Astrocyte (in vitro differentiated cells and primary cell): ENCODE data around the gene ATP6V0B. TPM values are rescaled to one million over a fixed set of nuclear protein-coding genes. Genes with fewer than 3 reads are reported as not detected.

Source experiments
- DNase-seq: peaks from one replicate; pipeline ENCODE4 v3.0.0-alpha.2; 2010; ENCODE audit warnings: low read depth
- FAIRE-seq: peaks from 2 replicates; lab custom pipeline; 2011; peaks lifted over from hg19 to GRCh38; lab: Jason Lieb, UNC
- H2AFZ ChIP-seq: 2 replicates; pipeline ENCODE4 v1.6.0; 2012; ENCODE audit warnings: low read depth, low read length, inconsistent platforms
- H3K27ac ChIP-seq: 2 replicates; pipeline ENCODE4 v1.5.1; 2011; ENCODE audit warnings: low read depth, low read length, inconsistent platforms
- H3K27me3 ChIP-seq: 2 replicates; pipeline ENCODE4 v1.6.0; 2011; ENCODE audit warnings: low read length, inconsistent platforms; ENCODE audit not compliant: insufficient read depth
- H3K36me3 ChIP-seq: 2 replicates; pipeline ENCODE4 v1.5.1; 2011; ENCODE audit warnings: low read length, inconsistent platforms; ENCODE audit not compliant: insufficient read depth
- H3K4me1 ChIP-seq: 2 replicates; pipeline ENCODE4 v1.5.1; 2011; ENCODE audit warnings: low read length, inconsistent platforms; ENCODE audit not compliant: insufficient read depth
- H3K4me2 ChIP-seq: 2 replicates; pipeline ENCODE4 v1.6.0; 2012; ENCODE audit warnings: low read length, inconsistent platforms
- H3K4me3 ChIP-seq: 2 replicates; pipeline ENCODE4 v1.5.1; 2011; ENCODE audit warnings: low read depth, mild to moderate bottlenecking, low read length, inconsistent platforms; ENCODE audit not compliant: insufficient read depth
- H3K79me2 ChIP-seq: 2 replicates; pipeline ENCODE4 v1.6.0; 2012; ENCODE audit warnings: mild to moderate bottlenecking, low read length, inconsistent platforms; ENCODE audit not compliant: insufficient read depth
- H3K9ac ChIP-seq: 2 replicates; pipeline ENCODE4 v1.6.0; 2012; ENCODE audit warnings: mild to moderate bottlenecking, low read length, inconsistent platforms
- H3K9me3 ChIP-seq: 2 replicates; pipeline ENCODE4 v1.5.1; 2012; ENCODE audit warnings: low read depth, mild to moderate bottlenecking, low read length, inconsistent platforms; ENCODE audit not compliant: insufficient read depth
- H4K20me1 ChIP-seq: 2 replicates; pipeline ENCODE4 v1.6.0; 2012; ENCODE audit warnings: low read length, inconsistent platforms; ENCODE audit not compliant: insufficient read depth
- H3K27ac Mint-ChIP-seq: one replicate; pipeline ENCODE4 v1.8.0; 2021; ENCODE audit warnings: mild to moderate bottlenecking, mixed read lengths; ENCODE audit not compliant: unreplicated experiment
- H3K27me3 Mint-ChIP-seq: one replicate; pipeline ENCODE4 v1.8.0; 2021; ENCODE audit warnings: low read depth, mixed read lengths; ENCODE audit not compliant: unreplicated experiment
- H3K36me3 Mint-ChIP-seq: one replicate; pipeline ENCODE4 v1.8.0; 2021; ENCODE audit warnings: low read depth, mixed read lengths; ENCODE audit not compliant: unreplicated experiment
- H3K4me1 Mint-ChIP-seq: one replicate; pipeline ENCODE4 v1.8.0; 2021; ENCODE audit warnings: low read depth, mixed read lengths; ENCODE audit not compliant: unreplicated experiment
- H3K4me3 Mint-ChIP-seq: one replicate; pipeline ENCODE4 v1.8.0; 2021; ENCODE audit warnings: mild to moderate bottlenecking, moderate library complexity, mixed read lengths; ENCODE audit not compliant: unreplicated experiment
- H3K9me3 Mint-ChIP-seq: one replicate; pipeline ENCODE4 v1.8.0; 2021; ENCODE audit warnings: mild to moderate bottlenecking, mixed read lengths; ENCODE audit not compliant: unreplicated experiment
- EZH2 ChIP-seq: IDR thresholded peaks from 2 replicates; pipeline ENCODE4 v1.6.1; 2012; ENCODE audit warnings: mild to moderate bottlenecking, low read length, inconsistent platforms; ENCODE audit not compliant: insufficient read depth
- total RNA-seq: library from RNA; stranded (reverse); gene quantifications from 2 replicates; pipeline ENCODE4 v1.2.1, GENCODE V29; 2021
- TF ChIP-seq, protein P1 (sequence below): IDR thresholded peaks from 2 replicates; pipeline ENCODE4 v1.5.1; 2011; ENCODE audit warnings: low read depth, mild to moderate bottlenecking, inconsistent platforms, low read length, moderate library complexity; ENCODE audit not compliant: insufficient read depth

Gene ATP6V0B
- total RNA-seq, 1 donor from 2014 or later, result 175 TPM

DNA sequence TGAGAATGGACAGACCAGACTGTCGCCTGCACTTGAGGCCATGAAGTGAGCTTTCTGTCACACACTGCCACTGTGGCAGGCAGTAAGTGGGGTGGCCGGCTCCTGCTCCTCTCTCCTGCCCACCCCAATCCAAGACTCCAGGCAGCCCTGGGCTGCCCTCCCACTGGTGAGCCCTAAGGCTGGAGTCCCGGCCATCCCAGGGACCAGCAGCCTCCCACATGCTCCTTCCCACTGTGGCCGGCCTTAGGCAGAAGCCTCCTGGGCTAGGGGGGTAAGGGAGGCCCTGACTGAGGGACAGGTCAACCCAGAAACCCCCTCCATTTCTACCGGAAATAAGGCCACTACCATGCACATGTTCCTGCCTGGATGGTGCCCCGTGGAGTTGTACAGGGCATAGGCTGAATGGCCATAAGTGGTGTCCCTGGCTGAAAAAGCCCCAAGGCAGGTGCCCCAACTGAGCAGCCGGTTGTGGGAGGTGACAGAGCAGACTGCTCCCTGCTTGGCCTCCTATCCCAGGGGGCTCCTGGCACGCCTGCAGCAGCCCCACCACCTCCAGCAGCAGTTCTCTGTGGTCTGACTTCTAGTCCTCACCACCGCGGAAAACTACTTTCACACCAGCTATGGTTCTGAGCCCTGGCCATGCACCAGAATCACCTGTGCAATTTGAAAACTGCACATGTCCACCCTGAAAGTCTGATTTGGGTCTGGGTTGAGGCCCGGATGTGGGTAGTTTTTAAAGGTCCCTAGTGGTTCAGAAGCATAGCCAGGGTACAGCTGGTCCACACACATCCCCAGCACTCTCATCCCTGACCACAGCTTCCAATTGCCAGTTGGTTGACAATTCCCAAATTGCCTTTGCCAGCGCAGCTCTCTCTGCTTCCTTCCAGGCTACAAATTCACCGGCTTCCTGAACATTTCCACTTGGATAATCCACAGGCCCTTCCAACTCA lies 42.8 kb upstream of the ATP6V0B start:
- Histone ChIP-seq H3K4me3 (no peak overlapping the region), H3K4me1 (peaks cover 27% of the 10 kb centered on the region), H4K20me1 (peaks cover 8% of the 10 kb centered on the region), H3K36me3 (no peaks in the 10 kb centered on the region), H3K27me3 (no peaks in the 10 kb centered on the region), H3K4me2 (peak overlapping the region; percentile 85), H3K9ac (no peak overlapping the region), H3K9me3 (no peaks in the 10 kb centered on the region), H3K79me2 (no peaks in the 10 kb centered on the region), H2AFZ (no peak overlapping the region), H3K27ac (no peak overlapping the region)
- Mint-ChIP-seq H3K27ac (no peak overlapping the region), H3K4me1 (peaks cover 23% of the 10 kb centered on the region), H3K9me3 (peaks cover 5% of the 10 kb centered on the region), H3K4me3 (no peak overlapping the region), H3K27me3 (peaks cover 2% of the 10 kb centered on the region), H3K36me3 (peaks cover 9% of the 10 kb centered on the region)
- DNase-seq (no peak), FAIRE-seq (no peak)
- TF ChIP-seq, protein P1, sequence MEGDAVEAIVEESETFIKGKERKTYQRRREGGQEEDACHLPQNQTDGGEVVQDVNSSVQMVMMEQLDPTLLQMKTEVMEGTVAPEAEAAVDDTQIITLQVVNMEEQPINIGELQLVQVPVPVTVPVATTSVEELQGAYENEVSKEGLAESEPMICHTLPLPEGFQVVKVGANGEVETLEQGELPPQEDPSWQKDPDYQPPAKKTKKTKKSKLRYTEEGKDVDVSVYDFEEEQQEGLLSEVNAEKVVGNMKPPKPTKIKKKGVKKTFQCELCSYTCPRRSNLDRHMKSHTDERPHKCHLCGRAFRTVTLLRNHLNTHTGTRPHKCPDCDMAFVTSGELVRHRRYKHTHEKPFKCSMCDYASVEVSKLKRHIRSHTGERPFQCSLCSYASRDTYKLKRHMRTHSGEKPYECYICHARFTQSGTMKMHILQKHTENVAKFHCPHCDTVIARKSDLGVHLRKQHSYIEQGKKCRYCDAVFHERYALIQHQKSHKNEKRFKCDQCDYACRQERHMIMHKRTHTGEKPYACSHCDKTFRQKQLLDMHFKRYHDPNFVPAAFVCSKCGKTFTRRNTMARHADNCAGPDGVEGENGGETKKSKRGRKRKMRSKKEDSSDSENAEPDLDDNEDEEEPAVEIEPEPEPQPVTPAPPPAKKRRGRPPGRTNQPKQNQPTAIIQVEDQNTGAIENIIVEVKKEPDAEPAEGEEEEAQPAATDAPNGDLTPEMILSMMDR, result no peak
- no peak for TF ChIP-seq EZH2

- peak overlapping the region; percentile 64 for H3K9ac ChIP-seq
These were observed 41.9 kb upstream of the ATP6V0B start for GRCh38 chr1:43932786-43933385.

More at GRCh38 chr1:43932786-43933385, 41.9 kb upstream of the ATP6V0B start:
- peak overlapping the region; percentile 69 for H2AFZ ChIP-seq
- no peaks in the 10 kb centered on the region for H3K79me2 ChIP-seq
- no peak for TF ChIP-seq EZH2
- TF ChIP-seq, protein P1, result no peak
- FAIRE-seq (no peak), DNase-seq (peak; percentile 53)
- H3K4me2 ChIP-seq, result peak overlapping the region; percentile 85
- H3K27ac ChIP-seq, result no peak overlapping the region
- no peaks in the 10 kb centered on the region for H3K27me3 ChIP-seq
- peaks cover 5% of the 10 kb centered on the region for H3K9me3 Mint-ChIP-seq
- H3K4me1 Mint-ChIP-seq, result peaks cover 18% of the 10 kb centered on the region
- peaks cover 10% of the 10 kb centered on the region for H4K20me1 ChIP-seq
- peaks cover 27% of the 10 kb centered on the region for H3K4me1 ChIP-seq
- H3K9me3 ChIP-seq, result no peaks in the 10 kb centered on the region
- peaks cover 7% of the 10 kb centered on the region for H3K36me3 Mint-ChIP-seq
- no peak overlapping the region for H3K27ac Mint-ChIP-seq
- H3K27me3 Mint-ChIP-seq, result peaks cover 4% of the 10 kb centered on the region
- peak overlapping the region; percentile 15 for H3K4me3 ChIP-seq
- H3K36me3 ChIP-seq, result no peaks in the 10 kb centered on the region
- H3K4me3 Mint-ChIP-seq, result peak overlapping the region; percentile 61
